ENCODE results near the gene COL28A1. TPM values are rescaled to one million over a fixed set of nuclear protein-coding genes. Genes with fewer than 3 reads are reported as not detected.

The COL28A1 gene
- polyA plus RNA-seq (2011; rRNA removed) (0.02 and 0.04 TPM in 2 replicates), polyA minus RNA-seq (2011; rRNA and poly(A)+ RNA removed) (0.13 TPM in 1 of 2 replicates, not detected in the other)

GRCh38 chr7:7535691-7536090 lies at the start of gene COL28A1:
Gene COL28A1 (minus strand): TSS chr7:7535873. CDS start chr7:7532875, 2,998 bp downstream.
- no peak within 1 kb of the TSS for H3K27ac ChIP-seq (ENCODE audit: low read depth, low read length)
- ChIA-PET POLR2A (no interaction called here), CTCF (interaction anchor here (3.9 kb wide), 1 partner anchor 112 kb away, joined by 22 read pairs; no protein-coding TSS in a partner anchor)
- H3K4me3 ChIP-seq (ENCODE audit: low read depth, low read length): no peak within 1 kb of the TSS
- no peaks in the 10 kb centered on the region for H3K9me3 ChIP-seq (ENCODE audit: control insufficient read depth, insufficient read depth, low read length)
- no peaks in the 10 kb centered on the region for H3K27me3 ChIP-seq (ENCODE audit: control insufficient read depth, insufficient read depth, low read length)
- no peak for DNase-seq (ENCODE audit: low read depth, low spot score)
- TF ChIP-seq CTCF (IDR thresholded peaks at IDR 0.05; ENCODE audit: low read depth, low read length): no peak

- H3K27me3 ChIP-seq (ENCODE audit: control insufficient read depth, insufficient read depth, low read length): no peaks in the 10 kb centered on the region
- CTCF ChIA-PET: interaction anchor here (1.0 to 2.9 kb wide), 2 partner anchors 10 to 601 kb away, joined by 3 to 20 read pairs; no protein-coding TSS in a partner anchor
- no peak overlapping the region for H3K4me3 ChIP-seq (ENCODE audit: low read depth, low read length)
- no peaks in the 10 kb centered on the region for H3K9me3 ChIP-seq (ENCODE audit: control insufficient read depth, insufficient read depth, low read length)
- POLR2A ChIA-PET: no interaction called here
- H3K27ac ChIP-seq (ENCODE audit: low read depth, low read length): no peak overlapping the region
- TF ChIP-seq CTCF (IDR thresholded peaks at IDR 0.05; ENCODE audit: low read depth, low read length): no peak
- no peak for DNase-seq (ENCODE audit: low read depth, low spot score)
Observed at GRCh38 chr7:7584653-7585052, 49.0 kb upstream of the COL28A1 start.

GRCh38 chr7:7583731-7584130 lies 48.1 kb upstream of the COL28A1 start:
- DNase-seq (ENCODE audit: low read depth, low spot score): no peak
- POLR2A ChIA-PET: no interaction called here
- Histone ChIP-seq H3K4me3 (ENCODE audit: low read depth, low read length) (no peak overlapping the region), H3K27ac (ENCODE audit: low read depth, low read length) (no peak overlapping the region), H3K27me3 (ENCODE audit: control insufficient read depth, insufficient read depth, low read length) (no peaks in the 10 kb centered on the region), H3K9me3 (ENCODE audit: control insufficient read depth, insufficient read depth, low read length) (no peaks in the 10 kb centered on the region)
- CTCF ChIA-PET: interaction anchor here (0.6 to 2.9 kb wide), 2 partner anchors 11 to 348 kb away, joined by 3 to 20 read pairs; no protein-coding TSS in a partner anchor
- no peak for TF ChIP-seq CTCF (IDR thresholded peaks at IDR 0.05; ENCODE audit: low read depth, low read length)

- ChIA-PET POLR2A (no interaction called here), CTCF (no interaction called here)
- DNase-seq (ENCODE audit: low read depth, low spot score): no peak
- Histone ChIP-seq H3K9me3 (ENCODE audit: control insufficient read depth, insufficient read depth, low read length) (no peaks in the 10 kb centered on the region), H3K27ac (ENCODE audit: low read depth, low read length) (no peak overlapping the region), H3K27me3 (ENCODE audit: control insufficient read depth, insufficient read depth, low read length) (no peaks in the 10 kb centered on the region), H3K4me3 (ENCODE audit: low read depth, low read length) (no peak overlapping the region)
- TF ChIP-seq CTCF (IDR thresholded peaks at IDR 0.05; ENCODE audit: low read depth, low read length): no peak
Observed at GRCh38 chr7:7582596-7582995, 46.9 kb upstream of the COL28A1 start.

GRCh38 chr7:7581531-7582179 lies 46.0 kb upstream of the COL28A1 start:
- CTCF ChIA-PET: no interaction called here
- no peak overlapping the region for H3K27ac ChIP-seq (ENCODE audit: low read depth, low read length)
- H3K9me3 ChIP-seq (ENCODE audit: control insufficient read depth, insufficient read depth, low read length): no peaks in the 10 kb centered on the region
- POLR2A ChIA-PET: interaction anchor here (0.6 kb wide), 1 partner anchor 364 kb away, joined by 3 read pairs; no protein-coding TSS in a partner anchor
- no peak for DNase-seq (ENCODE audit: low read depth, low spot score)
- H3K27me3 ChIP-seq (ENCODE audit: control insufficient read depth, insufficient read depth, low read length): no peaks in the 10 kb centered on the region
- no peak overlapping the region for H3K4me3 ChIP-seq (ENCODE audit: low read depth, low read length)
- no peak for TF ChIP-seq CTCF (IDR thresholded peaks at IDR 0.05; ENCODE audit: low read depth, low read length)
